MM.1S (cell line): ENCODE measurements around the gene POLR1A.
A peak's percentile ranks its signal among the peaks of the same experiment; 100 is the strongest.

Experiments used
- DNase-seq: peaks from one replicate; pipeline ENCODE4 v3.0.0-alpha.2; 2015
- H2AFZ ChIP-seq: fragments of 300-600 bp; sonication (generic); 2 replicates; pipeline ENCODE4 v1.6.0; 2016; ENCODE audit warnings: antibody characterized with exemption, low read length
- H3F3A ChIP-seq: fragments of 300-600 bp; sonication (generic); 2 replicates; pipeline ENCODE4 v1.6.1; 2016; ENCODE audit warnings: mild to moderate bottlenecking, antibody characterized with exemption, low read length, moderate library complexity, mixed read lengths; ENCODE audit not compliant: insufficient read depth
- H3K27ac ChIP-seq: fragments of 300-600 bp; sonication (generic); 2 replicates; pipeline ENCODE4 v1.5.1; 2016; ENCODE audit warnings: mild to moderate bottlenecking, low read length
- H3K27me3 ChIP-seq: fragments of 300-600 bp; sonication (generic); replicated peaks from 2 replicates; pipeline ENCODE4 v1.6.0; 2016; ENCODE audit warnings: low read length; ENCODE audit not compliant: insufficient read depth
- H3K36me3 ChIP-seq: fragments of 300-600 bp; sonication (generic); replicated peaks from 2 replicates; pipeline ENCODE4 v1.6.1; 2016; ENCODE audit warnings: mild to moderate bottlenecking, low read length, mixed read lengths; ENCODE audit not compliant: insufficient read depth
- H3K4me1 ChIP-seq: fragments of 300-600 bp; sonication (generic); 2 replicates; pipeline ENCODE4 v1.6.1; 2016; ENCODE audit warnings: low read length, mixed read lengths
- H3K4me2 ChIP-seq: fragments of 300-600 bp; sonication (generic); 2 replicates; pipeline ENCODE4 v1.6.0; 2016; ENCODE audit warnings: low read depth, low read length
- H3K4me3 ChIP-seq: fragments of 300-600 bp; sonication (generic); 2 replicates; pipeline ENCODE4 v1.5.1; 2016; ENCODE audit warnings: low read length, mixed read lengths
- H3K79me2 ChIP-seq: fragments of 300-600 bp; sonication (generic); 2 replicates; pipeline ENCODE4 v1.6.1; 2016; ENCODE audit warnings: mixed run types, low read length, mixed read lengths
- H3K9ac ChIP-seq: fragments of 300-600 bp; sonication (generic); 2 replicates; pipeline ENCODE4 v1.6.1; 2016; ENCODE audit warnings: low read length, mixed read lengths
- H3K9me2 ChIP-seq: fragments of 300-600 bp; sonication (generic); replicated peaks from 2 replicates; pipeline ENCODE4 v1.6.1; 2016; ENCODE audit warnings: mild to moderate bottlenecking, low read length, mixed read lengths; ENCODE audit not compliant: insufficient read depth
- H3K9me3 ChIP-seq: fragments of 300-600 bp; sonication (generic); replicated peaks from 2 replicates; pipeline ENCODE4 v1.6.1; 2016; ENCODE audit warnings: mild to moderate bottlenecking, low read length, mixed read lengths; ENCODE audit not compliant: insufficient read depth
- H4K20me1 ChIP-seq: fragments of 300-600 bp; sonication (generic); 2 replicates; pipeline ENCODE4 v1.6.1; 2016; ENCODE audit warnings: mild to moderate bottlenecking, low read length, moderate library complexity, mixed read lengths; ENCODE audit not compliant: insufficient read depth
- CTCF ChIP-seq: fragments of 300-600 bp; sonication (generic); IDR thresholded peaks from 2 replicates; pipeline ENCODE4 v1.5.1; 2016; ENCODE audit warnings: antibody characterized with exemption, low read length, mixed read lengths
- EZH2 ChIP-seq: fragments of 300-600 bp; sonication (generic); optimal IDR thresholded peaks from 2 replicates; pipeline ENCODE3; 2017; ENCODE audit warnings: low read depth, mild to moderate bottlenecking, antibody characterized with exemption, low read length, mixed read lengths
- EZH2phosphoT487 ChIP-seq: fragments of 300-600 bp; sonication (generic); IDR thresholded peaks from 2 replicates; pipeline ENCODE4 v1.6.1; 2018; ENCODE audit warnings: antibody characterized with exemption, low read length

POLR1A gene

GRCh38 chr2:86072271-86072858, 33.3 kb downstream of the POLR1A start:
- H3K9me2 ChIP-seq = no peaks in the 10 kb centered on the region
- H3K9me3 ChIP-seq = no peaks in the 10 kb centered on the region
- no peaks in the 10 kb centered on the region for H3K27me3 ChIP-seq
- H3K4me2 ChIP-seq = peak overlapping the region; percentile 11; the same call in 1 of the 2 replicates
- TF ChIP-seq EZH2phosphoT487 (no peak), EZH2 (no peak), CTCF (no peak)
- peaks cover 21% of the 10 kb centered on the region; the same call in 1 of the 2 replicates for H3F3A ChIP-seq
- peaks cover 40% of the 10 kb centered on the region for H3K4me1 ChIP-seq
- H2AFZ ChIP-seq = no peak overlapping the region
- H3K36me3 ChIP-seq = 0 out of 2 replicates have a peak, but pooled peaks cover 10% of the 10 kb centered on the region
- H3K9ac ChIP-seq = no peak overlapping the region
- no peak overlapping the region for H3K4me3 ChIP-seq
- peak overlapping the region; percentile 50; the same call in 1 of the 2 replicates for H3K27ac ChIP-seq
- DNase-seq = peak; percentile 47
- H4K20me1 ChIP-seq = no peaks in the 10 kb centered on the region
- no peaks in the 10 kb centered on the region; the same call in 1 of the 2 replicates for H3K79me2 ChIP-seq

- peaks cover 45% of the 10 kb centered on the region for H3K4me1 ChIP-seq
- no peak for TF ChIP-seq EZH2phosphoT487
- no peak overlapping the region for H3K4me3 ChIP-seq
- H3K9ac ChIP-seq = no peak overlapping the region
- no peak overlapping the region for H3K4me2 ChIP-seq
- H3F3A ChIP-seq = peaks cover 21% of the 10 kb centered on the region; the same call in 1 of the 2 replicates
- H3K9me3 ChIP-seq = no peaks in the 10 kb centered on the region
- H3K79me2 ChIP-seq = peaks cover 13% of the 10 kb centered on the region; the same call in 1 of the 2 replicates
- H3K27ac ChIP-seq = no peak overlapping the region
- H3K36me3 ChIP-seq = 0 out of 2 replicates have a peak, but pooled peaks cover 4% of the 10 kb centered on the region
- no peaks in the 10 kb centered on the region for H4K20me1 ChIP-seq
- no peak overlapping the region for H2AFZ ChIP-seq
- H3K9me2 ChIP-seq = no peaks in the 10 kb centered on the region
- H3K27me3 ChIP-seq = no peaks in the 10 kb centered on the region
- no peak for DNase-seq
Measured at GRCh38 chr2:86070868-86071267, 34.8 kb downstream of the POLR1A start.

- H3K9me3 ChIP-seq = no peaks in the 10 kb centered on the region
- no peaks in the 10 kb centered on the region for H3K27me3 ChIP-seq
- H3K36me3 ChIP-seq = 0 out of 2 replicates have a peak, but pooled peaks cover 4% of the 10 kb centered on the region
- no peak overlapping the region for H3K9ac ChIP-seq
- H3K27ac ChIP-seq = no peak overlapping the region
- H4K20me1 ChIP-seq = no peaks in the 10 kb centered on the region
- peaks cover 13% of the 10 kb centered on the region; the same call in 1 of the 2 replicates for H3K79me2 ChIP-seq
- no peak overlapping the region for H3K4me2 ChIP-seq
- TF ChIP-seq CTCF (no peak), EZH2 (no peak), EZH2phosphoT487 (no peak)
- H3K4me1 ChIP-seq = peaks cover 55% of the 10 kb centered on the region
- no peak for DNase-seq
- H3F3A ChIP-seq = peaks cover 31% of the 10 kb centered on the region
- H2AFZ ChIP-seq = no peak overlapping the region
- no peaks in the 10 kb centered on the region for H3K9me2 ChIP-seq
- no peak overlapping the region for H3K4me3 ChIP-seq
Measured at GRCh38 chr2:86069783-86070339, 35.8 kb downstream of the POLR1A start.
